Mammary epithelial cell (primary cell): Measurements from ENCODE around the gene LGMN.

Experiments used
- CTCF ChIP-seq, 2 donors: IDR thresholded peaks in 1 of 2; conservative IDR thresholded peaks in 1 of 2; 2 replicates each; pipeline ENCODE4 v1.5.1; 2011 to 2012; ENCODE audit warnings: inconsistent platforms in 2 of 2, low read length in 2 of 2, mild to moderate bottlenecking in 2 of 2, control low read depth in 1 of 2, low read depth in 1 of 2; ENCODE audit not compliant: insufficient read depth in 1 of 2; ENCODE audit errors: extremely low read depth in 1 of 2
- EZH2 ChIP-seq: IDR thresholded peaks from 2 replicates; pipeline ENCODE4 v1.6.1; 2012; ENCODE audit warnings: low read length, inconsistent platforms, borderline replicate concordance

- no peak for TF ChIP-seq EZH2
- no peak for TF ChIP-seq CTCF (conservative IDR thresholded peaks at IDR 0.05 in 1 of 2, IDR thresholded peaks at IDR 0.05 in 1 of 2; ENCODE audit: extremely low read depth in 1 of 2, insufficient read depth in 1 of 2, low read depth in 1 of 2, low read length in 2 of 2)
These were observed 22.1 kb upstream of the LGMN start for GRCh38 chr14:92770484-92770883.
